T follicular helper cell (primary cell): ENCODE results near the gene C2orf92.
"Not testable (repeated sequence)": the region's sequence is repeated elsewhere in the genome, so short reads cannot be mapped to it uniquely, and the experiment has no call there.

ENCODE experiments used
- DNase-seq: peaks from one replicate; pipeline ENCODE4 v3.0.0-alpha.2; 2020; ENCODE audit warnings: low read depth

C2orf92 gene

DNA sequence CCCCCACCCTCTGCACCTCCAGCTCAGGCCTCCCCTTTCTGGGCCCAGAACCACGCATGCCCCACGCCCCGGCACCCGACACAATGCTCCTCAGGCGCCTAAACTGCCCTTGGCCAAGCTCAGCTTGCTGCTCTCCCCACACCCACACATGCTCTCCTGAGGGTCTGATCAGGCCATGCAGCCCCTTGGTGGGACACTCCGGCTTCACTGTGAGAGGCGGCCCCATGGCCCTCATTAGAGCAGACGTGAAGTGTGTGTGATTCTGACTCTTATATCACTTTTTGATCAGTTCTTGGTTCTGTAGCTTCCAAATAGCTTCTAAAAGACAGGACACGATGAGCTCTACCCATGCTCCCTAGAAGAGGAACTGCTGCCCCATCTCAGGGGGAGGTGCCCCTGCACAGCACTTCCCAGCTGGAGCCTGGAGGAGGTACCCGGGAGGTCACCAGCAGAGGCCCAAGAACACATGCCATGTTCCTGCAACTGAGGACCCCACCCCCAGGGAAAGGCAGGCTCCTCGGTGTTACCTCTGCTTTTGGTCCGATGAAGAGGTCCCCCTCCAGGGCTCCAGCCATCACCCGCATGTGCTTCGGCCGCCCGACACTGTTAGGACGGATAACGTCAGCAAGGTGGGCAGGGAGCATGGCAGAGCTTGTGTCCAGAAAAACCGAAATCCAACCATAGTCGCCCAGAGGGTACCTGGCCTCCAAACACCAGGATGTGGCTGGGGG lies 9.3 kb upstream of the C2orf92 start:
- no peak for DNase-seq

DNA sequence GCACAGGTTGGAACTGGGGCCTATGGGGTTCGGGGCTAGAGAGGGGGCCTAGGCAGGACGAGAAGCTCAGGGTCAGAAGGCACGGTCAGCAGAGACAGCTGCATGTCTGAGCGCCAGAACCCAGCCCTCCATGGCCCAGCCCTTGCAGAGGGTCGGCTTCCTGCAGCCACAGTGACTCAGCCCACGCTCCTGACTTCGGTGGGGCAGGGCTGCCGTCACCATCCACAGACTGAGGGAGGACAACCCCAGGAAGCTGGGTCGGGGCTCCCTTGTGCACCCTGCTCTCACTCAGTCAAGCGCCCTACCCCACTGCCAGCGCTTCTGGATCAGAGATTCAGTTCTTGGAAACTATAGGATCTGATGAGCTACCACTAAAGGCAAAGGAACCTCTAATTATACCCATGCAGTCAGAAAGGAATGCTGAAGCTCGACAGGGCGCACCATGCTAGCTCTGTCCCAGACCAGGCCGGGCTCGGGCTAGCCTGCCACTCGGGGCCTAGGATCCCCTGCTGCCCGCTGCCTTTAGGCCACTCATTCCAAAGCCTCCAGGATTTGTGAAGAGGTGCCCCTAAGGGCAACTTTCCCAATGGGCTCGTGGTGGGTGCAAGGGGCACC lies 8.6 kb upstream of the C2orf92 start:
- DNase-seq, result no peak

DNA sequence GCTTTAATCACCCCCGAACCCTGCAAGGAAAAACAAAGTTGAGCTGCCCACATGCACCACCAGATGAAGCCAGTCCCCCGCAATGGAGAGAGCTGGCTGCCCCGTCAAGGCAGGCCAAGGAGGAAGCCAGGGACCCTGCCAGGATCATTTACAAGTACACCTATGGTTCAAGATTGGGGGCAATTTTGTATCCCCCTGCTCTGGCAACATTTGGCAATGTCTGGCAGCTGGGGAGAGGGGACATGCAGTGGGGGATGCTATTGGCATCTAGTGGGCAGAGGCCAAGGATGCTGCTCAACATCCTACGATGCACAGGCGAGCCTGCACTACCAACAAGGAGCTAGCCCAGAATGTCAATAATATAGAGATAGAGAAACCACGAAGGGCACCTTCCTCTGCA lies 7.6 kb upstream of the C2orf92 start:
- DNase-seq, result no peak

DNA sequence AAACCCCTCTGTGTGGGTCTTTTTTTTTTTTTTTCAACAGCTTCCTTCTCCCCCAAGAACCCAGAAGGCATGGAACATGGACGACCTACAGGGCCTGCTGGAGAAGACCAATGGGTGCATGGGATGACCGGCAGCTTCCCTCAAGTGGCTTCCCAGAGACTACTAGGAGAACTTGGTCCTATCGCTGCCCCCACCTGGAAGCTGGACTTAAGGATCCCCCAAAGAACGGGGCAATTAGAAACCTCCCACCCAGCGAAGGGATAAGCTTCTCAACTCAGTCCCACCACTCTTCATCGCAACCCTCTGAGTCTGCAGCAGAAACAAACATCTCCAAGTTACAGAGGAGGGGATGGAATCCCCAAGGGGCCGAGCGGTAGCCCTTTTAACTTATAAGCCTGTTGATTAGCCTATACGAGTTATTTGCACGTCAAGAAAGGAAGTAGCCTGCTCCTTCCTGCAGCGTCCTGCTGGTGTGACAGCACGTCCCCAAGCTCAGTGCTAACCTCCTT lies 7.1 kb upstream of the C2orf92 start:
- DNase-seq, result no peak

DNA sequence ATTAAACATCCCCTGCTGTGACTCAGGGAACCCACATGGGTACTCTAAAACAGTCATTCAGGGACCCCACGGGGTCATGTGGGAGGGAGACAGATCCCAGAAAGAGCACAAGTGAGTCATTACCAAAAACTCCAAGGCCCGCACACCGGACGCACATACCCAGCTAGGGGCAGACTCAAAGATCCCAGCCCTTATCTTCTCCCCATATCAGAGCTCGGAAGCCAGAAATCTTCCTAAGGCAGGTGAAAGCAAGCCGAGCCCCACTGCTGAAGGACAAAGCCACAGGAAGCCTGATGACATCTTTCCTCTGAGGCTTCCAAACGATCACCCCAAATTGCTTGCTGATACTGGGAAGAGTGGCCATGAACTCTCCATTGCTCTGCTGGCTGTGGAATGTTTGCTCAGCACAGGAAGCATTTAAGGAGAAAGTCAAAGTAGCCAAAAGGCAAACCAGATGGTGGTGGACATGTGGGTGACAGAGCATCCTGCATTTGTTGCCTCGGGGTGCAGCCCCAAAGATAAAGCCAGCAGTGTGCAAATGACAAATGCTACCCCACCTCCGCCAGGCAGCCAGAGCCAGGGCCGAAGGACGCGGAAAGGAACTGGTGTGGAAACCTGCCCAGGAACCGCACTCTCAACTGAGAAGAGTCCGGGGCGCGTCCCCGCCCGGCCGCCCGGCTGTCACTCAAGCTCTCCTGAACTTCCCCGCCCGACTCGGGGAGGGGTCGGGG lies 6.5 kb upstream of the C2orf92 start:
- peak; percentile 44 for DNase-seq

GRCh38 chr2:97663626-97663961 lies 5.9 kb upstream of the C2orf92 start:
- no peak for DNase-seq

- peak; percentile 97 for DNase-seq
Measured at GRCh38 chr2:97663962-97664635, 5.4 kb upstream of the C2orf92 start, which contains the start of gene ACTR1B. TSS of gene ACTR1B (minus strand) at chr2:97664044. CDS start at chr2:97663890, 154 bp downstream.

DNA sequence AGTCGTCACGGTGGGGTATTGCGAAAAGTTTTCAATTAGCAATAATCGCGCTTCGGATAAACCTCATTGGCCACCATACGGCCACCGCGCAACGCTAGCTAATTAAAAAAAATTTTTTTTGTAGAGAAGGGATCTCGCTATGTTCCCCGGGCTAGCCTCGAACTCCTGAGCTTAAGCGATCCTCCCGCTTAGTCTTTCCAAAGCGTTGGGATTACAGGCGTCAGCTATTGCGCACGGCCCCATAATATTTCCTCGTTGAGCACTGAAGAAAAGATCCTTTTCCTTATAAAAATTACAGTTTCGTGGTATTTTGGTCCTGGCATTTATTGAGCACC lies 4.9 kb upstream of the C2orf92 start:
- no peak for DNase-seq

GRCh38 chr2:97670471-97670870 lies 958 bp downstream of the C2orf92 start:
- DNase-seq, result no peak

DNA sequence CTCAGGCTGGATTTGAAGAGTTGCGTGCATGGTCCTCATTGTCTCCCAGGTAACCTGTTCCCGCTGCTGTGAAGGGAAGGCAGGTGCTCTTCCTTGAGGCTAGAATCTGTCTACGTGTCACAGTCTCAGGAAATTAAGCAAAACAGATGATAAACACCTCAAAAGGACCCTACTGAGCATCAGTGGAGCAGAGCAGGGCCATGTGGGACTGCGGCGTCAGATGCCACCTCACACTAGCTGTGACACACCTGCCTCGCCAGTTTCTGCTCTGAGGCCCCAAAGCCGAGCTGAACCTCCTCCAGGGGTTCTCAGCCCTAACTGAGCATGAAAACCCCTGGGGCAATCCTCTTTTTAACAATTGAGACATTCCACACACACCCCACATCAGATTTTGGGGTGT lies 2.0 kb downstream of the C2orf92 start:
- no peak for DNase-seq

- not testable (repeated sequence) for DNase-seq
Measured at GRCh38 chr2:97672606-97673140, 3.2 kb downstream of the C2orf92 start.

DNA sequence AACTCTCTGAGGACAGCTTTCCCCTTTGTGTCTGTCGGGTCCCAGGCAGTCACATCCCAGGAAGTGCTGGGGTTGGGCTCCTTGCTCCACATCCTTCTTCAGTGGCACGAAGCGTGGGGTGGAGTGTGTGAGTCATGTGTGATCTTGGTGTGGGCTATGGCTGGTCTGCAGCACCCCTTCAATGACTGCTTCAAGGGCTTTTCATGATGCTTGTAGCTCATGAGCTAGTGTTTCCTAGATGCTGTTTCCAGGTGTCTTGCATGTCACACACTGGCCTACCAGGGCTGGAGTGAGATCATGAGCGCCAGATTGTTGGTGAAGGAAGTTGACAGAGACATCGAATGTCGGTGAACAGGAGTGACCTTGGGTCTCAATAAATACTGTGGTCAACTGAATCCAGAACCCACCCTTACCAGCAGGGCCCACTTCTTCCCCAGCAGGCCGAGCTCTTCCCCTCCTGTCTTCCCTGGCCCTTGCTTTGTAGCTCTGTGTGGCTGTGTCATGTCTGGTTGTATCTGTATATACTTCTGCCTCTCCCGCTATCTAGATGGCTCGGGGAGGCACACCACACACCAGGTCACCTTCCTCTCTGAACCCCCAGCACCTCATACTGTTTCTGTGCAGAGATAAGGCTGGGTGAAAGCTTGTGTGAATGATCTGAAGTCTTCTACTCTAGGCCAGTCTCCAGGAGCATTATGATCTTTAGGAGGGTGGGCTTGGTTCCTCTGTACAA lies 3.8 kb downstream of the C2orf92 start:
- no peak for DNase-seq

DNA sequence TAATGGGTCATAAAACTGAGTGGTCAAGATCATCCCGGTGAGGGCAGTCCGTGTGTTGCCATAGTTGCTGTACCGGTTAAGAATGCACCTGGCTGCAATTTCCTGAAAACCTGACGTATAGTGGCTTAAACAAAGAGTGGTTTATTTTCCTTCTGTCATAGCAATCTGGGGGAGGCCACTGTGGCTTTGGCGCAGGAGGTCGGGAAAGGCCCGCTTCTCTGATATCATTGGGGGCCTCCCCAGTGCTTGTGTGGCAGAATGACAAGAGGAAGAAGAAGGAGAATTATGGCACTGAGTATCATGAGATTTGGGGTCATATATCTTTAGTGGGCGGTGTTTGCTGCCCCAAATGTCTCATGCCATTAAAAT lies 4.4 kb downstream of the C2orf92 start:
- no peak for DNase-seq

- DNase-seq, result no peak
Measured at GRCh38 chr2:97675430-97676113, 6.1 kb downstream of the C2orf92 start.

DNA sequence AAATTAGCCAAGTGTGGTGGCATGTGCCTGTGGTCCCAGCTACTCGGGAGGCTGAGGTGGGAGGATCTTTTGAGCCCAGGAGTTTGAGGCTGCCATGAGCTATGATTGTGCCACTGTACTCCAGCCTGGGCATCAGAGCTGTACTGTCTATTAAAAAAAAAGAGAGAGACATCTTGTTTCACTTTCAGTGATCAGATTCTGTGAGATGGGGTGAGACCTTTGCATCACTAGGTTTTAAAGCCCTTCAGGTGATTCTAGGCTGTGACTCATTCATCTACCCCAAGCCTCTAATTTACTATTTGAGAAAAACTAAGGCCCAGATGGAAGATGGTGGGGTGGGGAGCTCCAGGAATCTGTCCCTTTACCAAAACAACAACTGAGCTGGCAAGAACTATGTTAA lies 7.1 kb downstream of the C2orf92 start:
- DNase-seq, result no peak

DNA sequence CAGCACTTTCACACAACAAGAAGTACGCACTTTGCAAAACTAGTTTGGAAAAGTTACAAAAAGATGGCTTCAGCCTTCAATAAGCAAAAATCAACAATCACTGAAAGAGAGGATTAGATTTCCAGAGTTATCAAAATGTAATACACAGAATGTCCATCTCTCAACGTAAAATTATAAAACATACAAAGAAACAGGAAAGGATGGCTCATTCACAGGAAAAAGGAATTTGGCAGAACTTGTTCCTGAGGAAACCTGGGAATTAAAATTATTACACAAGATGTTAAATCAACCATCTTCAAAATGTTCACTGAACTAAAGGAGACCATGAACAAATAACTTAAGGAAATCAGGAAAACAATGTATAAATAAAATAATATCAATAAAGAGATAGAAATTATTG lies 8.0 kb downstream of the C2orf92 start:
- DNase-seq, result no peak

DNA sequence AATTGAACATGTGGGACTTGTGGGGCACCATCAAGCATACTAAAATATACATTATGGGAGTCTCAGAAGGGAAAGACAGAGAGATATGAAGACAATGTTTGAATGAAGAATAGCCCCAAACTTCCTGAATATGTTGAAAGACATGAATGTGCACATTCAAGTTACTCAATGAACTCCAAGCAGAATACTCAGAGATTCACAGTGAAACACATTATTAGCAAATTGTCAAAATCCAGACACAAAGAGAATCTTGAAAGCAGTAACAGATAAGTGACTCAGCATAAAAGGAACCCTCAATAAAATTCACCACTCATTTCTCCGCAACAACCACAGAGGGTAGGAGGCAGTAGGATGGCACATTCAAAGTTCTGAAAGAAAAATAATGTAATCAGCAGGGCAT lies 8.8 kb downstream of the C2orf92 start:
- no peak for DNase-seq

- DNase-seq, result not testable (repeated sequence)
Measured at GRCh38 chr2:97687235-97687634, 17.7 kb downstream of the C2orf92 start.

GRCh38 chr2:97688062-97688827 lies 18.7 kb downstream of the C2orf92 start:
- no peak for DNase-seq

DNA sequence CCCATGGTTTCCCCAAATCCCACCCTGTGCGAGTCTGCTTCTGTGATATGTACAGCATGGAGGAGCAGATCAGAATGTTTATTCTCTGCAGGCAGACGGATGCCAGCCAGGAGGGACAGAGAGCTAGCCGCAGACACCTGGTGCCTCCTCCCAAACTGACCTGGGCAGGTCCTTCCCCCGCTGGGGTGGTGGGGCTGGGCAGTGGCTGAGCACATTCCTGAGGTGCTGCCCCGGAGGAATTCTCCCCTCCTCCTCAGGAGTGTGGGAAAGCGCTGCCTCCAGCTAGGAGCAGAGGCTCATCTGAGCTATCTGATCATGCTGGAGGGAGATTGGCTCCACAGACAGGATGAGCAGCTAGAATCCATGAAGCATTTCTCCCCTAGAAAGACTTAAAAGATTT lies 21.7 kb downstream of the C2orf92 start:
- DNase-seq, result no peak
